Karpas-422 (cell line): ENCODE results near the gene CACNA1H. TPM values are rescaled to one million over a fixed set of nuclear protein-coding genes. Genes with fewer than 3 reads are reported as not detected.
A peak's percentile ranks its signal among the peaks of the same experiment; 100 is the strongest.

ENCODE experiments used
- DNase-seq: peaks from one replicate; pipeline ENCODE4 v3.0.0-alpha.2; 2015
- H2AFZ ChIP-seq: fragments of 200-600 bp; sonication (generic); 2 replicates; pipeline ENCODE4 v1.6.1; 2014; ENCODE audit warnings: antibody characterized with exemption, low read length, mixed read lengths
- H3K27ac ChIP-seq: fragments of 200-600 bp; sonication (generic); 2 replicates; pipeline ENCODE4 v1.5.1; 2014; ENCODE audit warnings: mild to moderate bottlenecking, low read length, moderate library complexity
- H3K27me3 ChIP-seq: fragments of 200-600 bp; sonication (generic); 2 replicates; pipeline ENCODE4 v1.6.1; 2014; ENCODE audit warnings: low read length, mixed read lengths
- H3K36me3 ChIP-seq: fragments of 200-600 bp; sonication (generic); 2 replicates; pipeline ENCODE4 v1.6.1; 2014; ENCODE audit warnings: low read length, mixed read lengths; ENCODE audit not compliant: insufficient read depth
- H3K4me1 ChIP-seq: fragments of 200-600 bp; sonication (generic); 2 replicates; pipeline ENCODE4 v1.6.1; 2014; ENCODE audit warnings: mild to moderate bottlenecking, low read length, mixed read lengths
- H3K4me2 ChIP-seq: fragments of 200-600 bp; sonication (generic); 2 replicates; pipeline ENCODE4 v1.6.1; 2014; ENCODE audit warnings: low read length, low read depth, mild to moderate bottlenecking; ENCODE audit not compliant: poor library complexity, severe bottlenecking
- H3K4me3 ChIP-seq: fragments of 200-600 bp; sonication (generic); 2 replicates; pipeline ENCODE4 v1.5.1; 2014; ENCODE audit warnings: mild to moderate bottlenecking, antibody characterized with exemption, low read length, mixed read lengths
- H3K79me2 ChIP-seq: fragments of 200-600 bp; sonication (generic); 2 replicates; pipeline ENCODE4 v1.6.1; 2014; ENCODE audit warnings: mild to moderate bottlenecking, low read length, mixed read lengths
- H3K9ac ChIP-seq: fragments of 200-600 bp; sonication (generic); 2 replicates; pipeline ENCODE4 v1.6.0; 2014; ENCODE audit warnings: low read length
- H3K9me2 ChIP-seq: fragments of 200-600 bp; sonication (generic), shearing (Covaris generic); replicated peaks from 2 replicates; pipeline ENCODE4 v1.6.0; 2014; ENCODE audit warnings: mild to moderate bottlenecking, low read length, moderate library complexity; ENCODE audit not compliant: insufficient read depth
- H3K9me3 ChIP-seq: fragments of 300-700, 200-600 bp; sonication (generic); 2 replicates; pipeline ENCODE4 v1.6.1; 2014; ENCODE audit warnings: low read length, mixed read lengths
- H4K20me1 ChIP-seq: fragments of 200-600 bp; sonication (generic); 2 replicates; pipeline ENCODE4 v1.6.1; 2014; ENCODE audit warnings: mild to moderate bottlenecking, antibody characterized with exemption, low read length, low read depth; ENCODE audit not compliant: insufficient read depth
- total RNA-seq: library from RNA; depleted of rRNA; stranded (reverse); fragments of >200 nt; shearing (Covaris generic); gene quantifications from 2 replicates; pipeline ENCODE4 v1.2.3, GENCODE V29; 2014; ENCODE audit warnings: low replicate concordance

Gene CACNA1H
- total RNA-seq, 1 experiment from 2014 or later: not detected

- no peak overlapping the region for H3K27ac ChIP-seq
- H3K9me3 ChIP-seq: no peaks in the 10 kb centered on the region
- no peak overlapping the region for H2AFZ ChIP-seq
- H3K4me1 ChIP-seq: peaks cover 17% of the 10 kb centered on the region
- H3K4me2 ChIP-seq: peak overlapping the region; percentile 48
- H3K4me3 ChIP-seq: peak overlapping the region; percentile 48
- H3K36me3 ChIP-seq: no peaks in the 10 kb centered on the region
- H3K27me3 ChIP-seq: no peaks in the 10 kb centered on the region
- H3K9ac ChIP-seq: 0 out of 2 replicates have a peak overlapping the region, but pooled peaks have one; percentile 19
- no peaks in the 10 kb centered on the region for H3K9me2 ChIP-seq
- H3K79me2 ChIP-seq: no peaks in the 10 kb centered on the region
- H4K20me1 ChIP-seq: no peaks in the 10 kb centered on the region; the same call in 1 of the 2 replicates
- DNase-seq: peak; percentile 71
Observed at GRCh38 chr16:1119766-1120576, 32.9 kb upstream of the CACNA1H start.

- Histone ChIP-seq H2AFZ (no peak overlapping the region), H3K27me3 (no peaks in the 10 kb centered on the region), H3K36me3 (no peaks in the 10 kb centered on the region), H3K9me3 (no peaks in the 10 kb centered on the region), H3K9me2 (no peaks in the 10 kb centered on the region), H4K20me1 (no peaks in the 10 kb centered on the region; the same call in 1 of the 2 replicates), H3K27ac (no peak overlapping the region), H3K9ac (0 out of 2 replicates have a peak overlapping the region, but pooled peaks have one; percentile 19), H3K79me2 (no peaks in the 10 kb centered on the region), H3K4me3 (peak overlapping the region; percentile 48), H3K4me1 (peaks cover 17% of the 10 kb centered on the region), H3K4me2 (peak overlapping the region; percentile 48)
- no peak for DNase-seq
Observed at GRCh38 chr16:1120577-1120941, 32.3 kb upstream of the CACNA1H start.

- DNase-seq: no peak
- Histone ChIP-seq H4K20me1 (no peaks in the 10 kb centered on the region; the same call in 1 of the 2 replicates), H3K79me2 (no peaks in the 10 kb centered on the region), H3K4me1 (peaks cover 17% of the 10 kb centered on the region), H3K4me3 (no peak overlapping the region), H3K9me2 (no peaks in the 10 kb centered on the region), H3K9ac (no peak overlapping the region), H3K27me3 (no peaks in the 10 kb centered on the region), H3K9me3 (no peaks in the 10 kb centered on the region), H3K27ac (no peak overlapping the region), H2AFZ (no peak overlapping the region), H3K4me2 (no peak overlapping the region), H3K36me3 (no peaks in the 10 kb centered on the region)
Observed at GRCh38 chr16:1121009-1121408, 31.9 kb upstream of the CACNA1H start.

GRCh38 chr16:1121601-1122397 is 31.1 kb upstream of the CACNA1H start:
- no peak for DNase-seq
- Histone ChIP-seq H3K79me2 (no peaks in the 10 kb centered on the region), H3K9me2 (no peaks in the 10 kb centered on the region), H4K20me1 (no peaks in the 10 kb centered on the region; the same call in 1 of the 2 replicates), H3K4me3 (no peak overlapping the region), H3K27ac (no peak overlapping the region), H3K36me3 (no peaks in the 10 kb centered on the region), H3K27me3 (no peaks in the 10 kb centered on the region), H3K9me3 (no peaks in the 10 kb centered on the region), H2AFZ (no peak overlapping the region), H3K4me1 (peaks cover 17% of the 10 kb centered on the region), H3K4me2 (no peak overlapping the region), H3K9ac (no peak overlapping the region)

- Histone ChIP-seq H3K4me3 (no peak overlapping the region), H3K27me3 (no peaks in the 10 kb centered on the region)
Observed at GRCh38 chr16:1122398-1122765, 30.5 kb upstream of the CACNA1H start.

GRCh38 chr16:1123525-1124230 is 29.2 kb upstream of the CACNA1H start:
- Histone ChIP-seq H3K27me3 (no peaks in the 10 kb centered on the region), H3K4me1 (peaks cover 17% of the 10 kb centered on the region), H3K4me3 (no peak overlapping the region), H3K36me3 (no peaks in the 10 kb centered on the region), H3K4me2 (no peak overlapping the region), H3K27ac (no peak overlapping the region), H2AFZ (no peak overlapping the region), H3K9me3 (no peaks in the 10 kb centered on the region), H3K79me2 (no peaks in the 10 kb centered on the region), H3K9ac (no peak overlapping the region), H4K20me1 (no peaks in the 10 kb centered on the region; the same call in 1 of the 2 replicates), H3K9me2 (no peaks in the 10 kb centered on the region)
- no peak for DNase-seq

More at GRCh38 chr16:1122398-1122765, 30.5 kb upstream of the CACNA1H start:
- no peak for DNase-seq
- Histone ChIP-seq H3K36me3 (no peaks in the 10 kb centered on the region), H3K4me1 (peaks cover 17% of the 10 kb centered on the region), H3K79me2 (no peaks in the 10 kb centered on the region), H3K9me3 (no peaks in the 10 kb centered on the region), H3K27ac (no peak overlapping the region), H3K9ac (no peak overlapping the region), H3K4me2 (no peak overlapping the region), H3K9me2 (no peaks in the 10 kb centered on the region), H2AFZ (no peak overlapping the region), H4K20me1 (no peaks in the 10 kb centered on the region; the same call in 1 of the 2 replicates)

- Histone ChIP-seq H3K27me3 (no peaks in the 10 kb centered on the region), H3K4me2 (no peak overlapping the region), H4K20me1 (no peaks in the 10 kb centered on the region; the same call in 1 of the 2 replicates), H2AFZ (no peak overlapping the region), H3K4me1 (peaks cover 15% of the 10 kb centered on the region), H3K9me3 (no peaks in the 10 kb centered on the region), H3K36me3 (no peaks in the 10 kb centered on the region), H3K9me2 (no peaks in the 10 kb centered on the region), H3K79me2 (no peaks in the 10 kb centered on the region), H3K27ac (no peak overlapping the region), H3K4me3 (no peak overlapping the region), H3K9ac (no peak overlapping the region)
- no peak for DNase-seq
Observed at GRCh38 chr16:1124291-1124690, 28.6 kb upstream of the CACNA1H start.
